ENCODE data around the gene SGPL1.

SGPL1 gene

DNA sequence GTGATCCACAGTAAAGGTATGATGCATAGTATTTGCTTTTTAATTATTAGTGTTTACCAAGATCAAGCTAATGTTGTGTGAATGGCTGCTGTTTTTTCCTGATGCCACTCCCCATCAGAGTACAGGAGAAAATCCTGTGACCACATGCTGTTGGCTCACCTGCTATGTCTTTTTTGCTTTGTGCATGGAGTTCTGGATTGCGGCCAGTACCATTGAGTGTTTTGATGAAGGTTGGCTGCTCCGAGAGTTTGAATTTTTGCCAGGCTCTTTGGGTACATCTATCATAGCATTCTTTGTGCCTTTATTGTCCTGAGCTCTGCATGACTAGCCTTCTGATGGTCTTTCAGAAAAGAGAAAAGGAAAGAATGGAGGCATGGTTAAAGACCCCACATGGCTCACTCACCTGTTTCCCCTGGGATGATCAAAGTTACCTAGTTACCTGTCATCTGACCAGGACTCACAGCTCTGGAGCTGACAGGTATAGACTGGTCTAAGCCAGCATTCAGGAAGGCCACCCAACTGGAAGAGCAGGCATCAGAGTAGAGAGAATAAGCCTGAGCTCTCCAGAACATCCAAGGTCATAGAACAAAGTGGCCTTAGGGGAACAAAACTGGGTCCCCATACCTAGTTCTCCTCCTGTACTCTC lies 11.8 kb upstream of the SGPL1 start:
- peaks cover 10% of the 10 kb centered on the region for H3K27me3 ChIP-seq (replicated peaks; ENCODE audit: control insufficient read depth, insufficient read depth, low read length)
- DNase-seq (ENCODE audit: low read depth) = no peak

DNA sequence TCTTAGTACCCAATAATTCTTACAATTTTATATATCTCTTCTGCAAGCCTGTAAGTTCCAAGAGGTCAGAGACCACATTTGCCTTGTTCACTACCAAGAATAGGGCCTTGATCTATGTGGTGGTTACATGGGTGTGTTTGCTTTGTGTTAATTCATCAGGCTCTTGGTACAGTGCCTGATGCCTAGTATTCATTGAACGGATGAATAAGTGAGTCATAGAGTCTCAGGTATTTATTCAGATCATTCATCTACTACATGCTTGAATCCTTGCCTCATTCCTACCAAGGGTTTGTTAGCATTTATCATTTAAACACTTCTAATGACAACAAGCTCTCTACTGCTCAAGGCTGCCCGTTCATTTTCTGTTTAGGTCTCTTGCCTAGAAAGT lies 11.3 kb upstream of the SGPL1 start:
- peaks cover 4% of the 10 kb centered on the region for H3K9me3 ChIP-seq (ENCODE audit: control insufficient read depth, low read length)
- peaks cover 15% of the 10 kb centered on the region for H3K4me1 ChIP-seq (ENCODE audit: control insufficient read depth, insufficient read depth, low read length)
- no peak overlapping the region for H3K9ac ChIP-seq (ENCODE audit: low read length)
- no peaks in the 10 kb centered on the region for H3K36me3 ChIP-seq (ENCODE audit: control insufficient read depth, insufficient read depth, low read length, severe bottlenecking)
- peaks cover 6% of the 10 kb centered on the region for H3K27me3 ChIP-seq (replicated peaks; ENCODE audit: control insufficient read depth, insufficient read depth, low read length)
- no peak for DNase-seq (ENCODE audit: low read depth)
- H3K4me3 ChIP-seq (ENCODE audit: low read length) = no peak overlapping the region

More for the DNA sequence above, 11.8 kb upstream of the SGPL1 start:
- Histone ChIP-seq H3K36me3 (ENCODE audit: control insufficient read depth, insufficient read depth, low read length, severe bottlenecking) (no peaks in the 10 kb centered on the region), H3K4me1 (ENCODE audit: control insufficient read depth, insufficient read depth, low read length) (peaks cover 15% of the 10 kb centered on the region), H3K9me3 (ENCODE audit: control insufficient read depth, low read length) (peaks cover 4% of the 10 kb centered on the region), H3K9ac (ENCODE audit: low read length) (no peak overlapping the region), H3K4me3 (ENCODE audit: low read length) (no peak overlapping the region)

DNA sequence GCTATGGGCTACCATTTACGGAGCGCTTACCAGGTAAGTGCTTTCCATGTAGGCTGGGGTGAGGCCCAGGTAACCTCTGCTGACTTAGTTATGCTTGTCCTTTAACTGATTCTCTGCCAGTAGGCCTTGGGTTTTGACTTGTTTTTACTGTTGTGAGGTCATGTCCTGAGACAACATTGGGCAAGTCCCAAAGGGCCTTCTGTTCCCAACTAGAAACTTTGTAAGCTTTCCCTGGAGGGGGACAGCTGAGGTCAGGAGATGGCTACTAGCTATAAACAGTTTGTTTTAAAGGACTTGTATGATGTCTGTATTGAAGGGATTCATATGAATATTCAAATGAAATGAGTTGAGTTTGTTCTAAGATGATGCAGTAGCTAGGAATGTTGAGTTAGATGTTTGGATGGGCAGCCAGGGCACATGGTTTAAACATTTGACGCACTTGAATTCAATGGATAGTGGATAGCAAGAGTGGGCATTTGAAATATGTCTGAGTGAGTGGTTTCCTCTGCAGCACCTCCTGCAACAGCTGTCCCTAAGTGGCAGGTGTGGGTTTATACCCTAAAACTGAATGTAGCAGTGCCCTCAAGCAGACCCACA lies 10.0 kb upstream of the SGPL1 start:
- Histone ChIP-seq H3K4me3 (ENCODE audit: low read length) (no peak overlapping the region), H3K9ac (ENCODE audit: low read length) (no peak overlapping the region), H3K9me3 (ENCODE audit: control insufficient read depth, low read length) (peaks cover 4% of the 10 kb centered on the region), H3K27me3 (replicated peaks; ENCODE audit: control insufficient read depth, insufficient read depth, low read length) (peaks cover 6% of the 10 kb centered on the region), H3K4me1 (ENCODE audit: control insufficient read depth, insufficient read depth, low read length) (peaks cover 15% of the 10 kb centered on the region), H3K36me3 (ENCODE audit: control insufficient read depth, insufficient read depth, low read length, severe bottlenecking) (no peaks in the 10 kb centered on the region)
- DNase-seq (ENCODE audit: low read depth) = no peak

DNA sequence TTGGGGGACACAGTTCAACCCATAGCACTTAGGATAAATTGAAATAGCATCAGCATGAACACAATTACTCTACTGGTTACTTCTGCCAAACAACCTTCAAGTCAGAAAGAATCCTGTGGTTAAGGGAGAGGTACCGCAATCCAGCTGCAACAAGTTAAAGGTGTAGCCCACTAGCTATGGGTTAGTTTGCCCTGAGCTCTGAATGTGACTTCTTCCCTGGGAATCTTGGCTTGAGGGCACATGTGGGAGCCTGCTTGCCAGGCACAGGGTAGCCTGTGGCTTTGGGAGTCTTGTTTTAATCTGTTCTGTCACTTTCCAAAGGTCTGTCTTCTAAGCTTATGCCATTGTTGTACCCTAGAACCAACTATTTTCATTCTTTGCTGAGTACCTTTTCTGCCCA lies 8.9 kb upstream of the SGPL1 start:
- no peak overlapping the region for H3K9ac ChIP-seq (ENCODE audit: low read length)
- DNase-seq (ENCODE audit: low read depth) = no peak
- H3K27me3 ChIP-seq (replicated peaks; ENCODE audit: control insufficient read depth, insufficient read depth, low read length) = peaks cover 3% of the 10 kb centered on the region
- H3K9me3 ChIP-seq (ENCODE audit: control insufficient read depth, low read length) = peaks cover 3% of the 10 kb centered on the region
- peaks cover 15% of the 10 kb centered on the region for H3K4me1 ChIP-seq (ENCODE audit: control insufficient read depth, insufficient read depth, low read length)
- no peaks in the 10 kb centered on the region for H3K36me3 ChIP-seq (ENCODE audit: control insufficient read depth, insufficient read depth, low read length, severe bottlenecking)
- H3K4me3 ChIP-seq (ENCODE audit: low read length) = no peak overlapping the region

DNA sequence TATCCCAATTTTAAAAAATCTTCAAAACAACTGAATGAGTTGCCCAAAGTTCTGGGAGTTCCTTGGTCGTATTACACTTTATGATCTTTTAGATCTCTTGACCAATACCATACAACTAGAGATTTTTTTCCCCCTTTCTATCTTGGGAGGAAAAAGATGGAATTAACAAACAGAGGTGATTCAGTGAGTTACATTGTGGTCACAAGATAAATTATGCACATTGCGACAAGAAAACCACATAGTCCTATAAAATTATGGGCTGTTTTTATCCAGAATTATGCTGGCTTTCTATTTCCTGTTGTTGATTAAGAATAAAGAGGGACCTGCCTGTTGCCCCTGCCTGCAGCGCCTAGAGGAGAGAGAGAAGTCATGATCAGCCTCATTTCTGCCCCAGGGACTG lies 8.2 kb upstream of the SGPL1 start:
- Histone ChIP-seq H3K9me3 (ENCODE audit: control insufficient read depth, low read length) (no peaks in the 10 kb centered on the region), H3K4me3 (ENCODE audit: low read length) (no peak overlapping the region), H3K9ac (ENCODE audit: low read length) (no peak overlapping the region), H3K4me1 (ENCODE audit: control insufficient read depth, insufficient read depth, low read length) (peaks cover 15% of the 10 kb centered on the region), H3K27me3 (replicated peaks; ENCODE audit: control insufficient read depth, insufficient read depth, low read length) (no peaks in the 10 kb centered on the region), H3K36me3 (ENCODE audit: control insufficient read depth, insufficient read depth, low read length, severe bottlenecking) (no peaks in the 10 kb centered on the region)
- DNase-seq (ENCODE audit: low read depth) = no peak

DNA sequence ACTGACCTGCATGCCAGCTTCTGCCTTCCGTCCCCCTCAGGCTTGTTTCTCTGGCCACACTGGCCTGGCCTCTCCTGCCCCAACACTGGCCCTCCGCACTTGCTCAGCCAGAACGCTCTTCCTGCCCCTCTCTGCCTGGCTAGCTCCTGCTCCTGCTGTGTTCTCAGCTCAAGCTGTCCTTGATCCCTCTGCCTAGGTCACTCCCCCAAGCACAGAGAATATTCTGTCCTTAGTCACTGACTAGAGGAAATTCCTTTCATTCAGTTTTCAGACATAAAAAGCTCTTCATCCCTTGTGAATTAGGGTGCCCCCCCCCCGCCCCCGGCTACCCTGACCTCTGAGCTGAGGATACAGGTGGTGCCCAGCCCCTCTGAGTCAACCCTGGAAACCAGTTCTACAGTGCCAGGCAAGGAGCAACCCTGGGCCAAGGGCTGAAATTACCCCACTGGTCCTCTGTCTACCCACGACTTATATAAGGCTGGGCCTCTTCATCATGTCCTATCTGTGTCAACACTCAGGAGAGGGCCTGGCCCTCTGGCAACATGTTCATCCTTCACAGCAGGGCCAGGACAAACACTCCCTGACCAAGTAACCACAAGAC lies 6.6 kb upstream of the SGPL1 start:
- no peaks in the 10 kb centered on the region for H3K9me3 ChIP-seq (ENCODE audit: control insufficient read depth, low read length)
- H3K36me3 ChIP-seq (ENCODE audit: control insufficient read depth, insufficient read depth, low read length, severe bottlenecking) = no peaks in the 10 kb centered on the region
- H3K9ac ChIP-seq (ENCODE audit: low read length) = no peak overlapping the region
- DNase-seq (ENCODE audit: low read depth) = no peak
- H3K4me1 ChIP-seq (ENCODE audit: control insufficient read depth, insufficient read depth, low read length) = peaks cover 15% of the 10 kb centered on the region
- peaks cover 4% of the 10 kb centered on the region for H3K27me3 ChIP-seq (replicated peaks; ENCODE audit: control insufficient read depth, insufficient read depth, low read length)
- no peak overlapping the region for H3K4me3 ChIP-seq (ENCODE audit: low read length)

DNA sequence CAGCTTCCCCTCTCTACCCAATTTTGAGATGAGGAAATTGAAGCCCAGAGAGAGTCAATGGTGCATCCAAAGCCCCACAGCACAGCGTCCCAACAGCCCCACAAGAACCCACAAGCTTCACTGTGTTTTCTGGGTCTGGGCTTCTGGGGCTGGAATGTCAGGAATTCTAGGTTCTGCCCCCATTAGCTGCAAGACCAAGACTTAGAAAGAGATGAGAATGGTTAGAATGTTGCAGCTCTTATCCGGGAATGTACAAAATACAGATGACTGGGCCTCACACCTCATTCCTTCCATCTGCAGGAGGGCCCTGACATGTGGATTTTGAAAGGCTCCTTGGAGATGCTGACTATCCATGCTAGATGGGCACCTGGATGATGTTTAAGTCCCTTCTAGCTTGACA lies 6.0 kb upstream of the SGPL1 start:
- Histone ChIP-seq H3K27me3 (replicated peaks; ENCODE audit: control insufficient read depth, insufficient read depth, low read length) (peaks cover 4% of the 10 kb centered on the region), H3K9me3 (ENCODE audit: control insufficient read depth, low read length) (no peaks in the 10 kb centered on the region), H3K4me1 (ENCODE audit: control insufficient read depth, insufficient read depth, low read length) (peaks cover 15% of the 10 kb centered on the region), H3K9ac (ENCODE audit: low read length) (no peak overlapping the region), H3K4me3 (ENCODE audit: low read length) (no peak overlapping the region), H3K36me3 (ENCODE audit: control insufficient read depth, insufficient read depth, low read length, severe bottlenecking) (no peaks in the 10 kb centered on the region)
- no peak for DNase-seq (ENCODE audit: low read depth)

DNA sequence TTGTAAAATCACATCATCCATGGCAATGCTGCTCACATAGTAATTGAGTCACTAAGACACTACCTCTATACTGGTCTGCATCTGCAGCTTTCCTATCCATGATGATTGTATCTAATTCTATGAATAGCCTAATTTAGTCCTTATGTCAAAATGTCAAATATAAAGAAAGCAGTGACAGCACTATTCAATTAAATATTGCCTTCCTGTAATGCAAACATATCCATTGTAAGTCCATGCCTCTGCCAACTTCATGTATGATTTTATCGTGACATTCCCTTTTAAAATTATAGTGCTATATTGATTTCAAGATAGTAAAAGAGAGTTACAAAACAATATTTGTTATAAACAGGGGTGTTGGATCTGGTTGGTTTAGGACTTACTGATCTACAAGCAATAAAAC lies 4.8 kb upstream of the SGPL1 start:
- peaks cover 11% of the 10 kb centered on the region for H3K4me1 ChIP-seq (ENCODE audit: control insufficient read depth, insufficient read depth, low read length)
- H3K9me3 ChIP-seq (ENCODE audit: control insufficient read depth, low read length) = no peaks in the 10 kb centered on the region
- H3K4me3 ChIP-seq (ENCODE audit: low read length) = no peak overlapping the region
- peaks cover 4% of the 10 kb centered on the region for H3K27me3 ChIP-seq (replicated peaks; ENCODE audit: control insufficient read depth, insufficient read depth, low read length)
- H3K9ac ChIP-seq (ENCODE audit: low read length) = no peak overlapping the region
- DNase-seq (ENCODE audit: low read depth) = no peak
- no peaks in the 10 kb centered on the region for H3K36me3 ChIP-seq (ENCODE audit: control insufficient read depth, insufficient read depth, low read length, severe bottlenecking)

DNA sequence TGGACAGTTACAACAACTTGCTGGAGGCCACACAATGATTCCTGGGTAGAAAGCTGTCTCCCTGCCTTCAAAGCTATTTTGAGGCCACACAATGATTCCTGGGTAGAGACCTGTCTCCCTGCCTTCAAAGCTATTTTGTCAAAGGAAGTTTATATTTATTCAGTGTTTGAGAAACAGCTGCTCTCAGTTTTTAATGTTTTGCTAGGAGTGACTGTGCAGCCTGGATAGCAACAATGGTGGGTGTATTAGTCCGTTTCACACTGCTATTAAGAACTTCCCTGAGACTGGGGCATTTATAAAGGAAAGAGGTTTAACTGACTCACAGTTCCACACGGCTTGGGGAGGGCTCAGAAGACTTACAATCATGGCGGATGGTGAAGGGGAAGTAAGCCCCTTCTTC lies 3.9 kb upstream of the SGPL1 start:
- DNase-seq (ENCODE audit: low read depth) = no peak
- peaks cover 4% of the 10 kb centered on the region for H3K27me3 ChIP-seq (replicated peaks; ENCODE audit: control insufficient read depth, insufficient read depth, low read length)
- H3K4me1 ChIP-seq (ENCODE audit: control insufficient read depth, insufficient read depth, low read length) = peaks cover 8% of the 10 kb centered on the region
- no peaks in the 10 kb centered on the region for H3K36me3 ChIP-seq (ENCODE audit: control insufficient read depth, insufficient read depth, low read length, severe bottlenecking)
- H3K4me3 ChIP-seq (ENCODE audit: low read length) = no peak overlapping the region
- no peak overlapping the region for H3K9ac ChIP-seq (ENCODE audit: low read length)
- no peaks in the 10 kb centered on the region for H3K9me3 ChIP-seq (ENCODE audit: control insufficient read depth, low read length)

DNA sequence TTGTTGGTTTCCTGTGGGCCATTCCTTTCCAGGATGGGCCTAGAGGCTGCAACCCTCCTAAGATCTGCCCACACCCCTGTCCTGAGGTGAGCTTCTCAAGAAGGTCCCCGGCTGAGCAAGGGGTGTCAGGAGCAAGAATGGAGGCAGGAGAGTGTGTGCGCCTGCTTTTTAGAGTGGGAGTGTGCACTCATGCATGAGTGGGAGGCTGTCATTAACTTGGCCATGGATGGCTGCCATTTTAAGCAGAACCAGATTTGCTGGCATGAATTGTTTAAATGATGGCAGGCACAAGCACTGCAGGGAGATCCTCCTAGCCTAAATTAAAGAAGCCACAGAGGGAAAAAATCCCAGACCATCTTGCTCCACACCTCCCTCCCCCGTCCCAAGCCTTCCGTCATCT lies 2.9 kb upstream of the SGPL1 start:
- Histone ChIP-seq H3K4me3 (ENCODE audit: low read length) (no peak overlapping the region), H3K27me3 (replicated peaks; ENCODE audit: control insufficient read depth, insufficient read depth, low read length) (peaks cover 4% of the 10 kb centered on the region), H3K9me3 (ENCODE audit: control insufficient read depth, low read length) (no peaks in the 10 kb centered on the region), H3K36me3 (ENCODE audit: control insufficient read depth, insufficient read depth, low read length, severe bottlenecking) (no peaks in the 10 kb centered on the region), H3K9ac (ENCODE audit: low read length) (no peak overlapping the region), H3K4me1 (ENCODE audit: control insufficient read depth, insufficient read depth, low read length) (peaks cover 17% of the 10 kb centered on the region)
- no peak for DNase-seq (ENCODE audit: low read depth)

DNA sequence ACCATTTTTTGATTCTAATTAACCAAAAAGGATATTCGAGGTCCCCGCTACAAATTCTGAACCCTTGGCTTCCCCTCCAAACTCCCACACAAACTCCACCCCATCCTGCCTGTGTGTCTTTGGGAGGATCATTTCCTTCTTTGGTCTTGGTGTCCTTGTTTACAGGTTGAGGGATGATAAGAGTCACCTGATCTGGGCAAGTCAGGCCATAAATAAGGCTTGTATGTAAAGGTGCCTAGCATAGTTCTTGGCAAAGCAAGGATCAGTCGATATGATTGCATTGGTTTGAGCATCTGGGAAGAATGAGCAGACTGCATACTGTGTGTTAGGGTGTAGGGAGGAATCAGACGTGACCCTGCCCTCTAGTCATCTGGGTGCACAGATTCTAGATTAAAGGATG lies 1.6 kb upstream of the SGPL1 start:
- H3K9me3 ChIP-seq (ENCODE audit: control insufficient read depth, low read length) = no peaks in the 10 kb centered on the region
- DNase-seq (ENCODE audit: low read depth) = no peak
- no peak overlapping the region for H3K4me3 ChIP-seq (ENCODE audit: low read length)
- peaks cover 7% of the 10 kb centered on the region for H3K36me3 ChIP-seq (ENCODE audit: control insufficient read depth, insufficient read depth, low read length, severe bottlenecking)
- H3K4me1 ChIP-seq (ENCODE audit: control insufficient read depth, insufficient read depth, low read length) = peaks cover 17% of the 10 kb centered on the region
- H3K27me3 ChIP-seq (replicated peaks; ENCODE audit: control insufficient read depth, insufficient read depth, low read length) = peaks cover 4% of the 10 kb centered on the region
- H3K9ac ChIP-seq (ENCODE audit: low read length) = no peak overlapping the region

Measured in adipocyte (in vitro differentiated cells).